ENCODE results near the gene HDAC1.
"Not testable (repeated sequence)": the region's sequence is repeated elsewhere in the genome, so short reads cannot be mapped to it uniquely, and the experiment has no call there.

Gene HDAC1

GRCh38 chr1:32291708-32292538 is at the start of gene HDAC1:
HDAC1 (plus strand) TSS chr1:32292083; CDS start chr1:32292170, 87 bp downstream.
- DNase-seq, result peak; percentile 92

GRCh38 chr1:32242341-32242851 is 49.5 kb upstream of the HDAC1 start:
- DNase-seq, result no peak

GRCh38 chr1:32246888-32247273 is 45.0 kb upstream of the HDAC1 start, which contains the start of gene FAM167B:
FAM167B (plus strand) TSS chr1:32247222; CDS start chr1:32247422, 200 bp downstream.
- DNase-seq, result no peak

GRCh38 chr1:32247452-32247851 is 44.4 kb upstream of the HDAC1 start:
- DNase-seq, result no peak

GRCh38 chr1:32247983-32248889 is 43.6 kb upstream of the HDAC1 start:
- no peak for DNase-seq

GRCh38 chr1:32249831-32250525 is 41.9 kb upstream of the HDAC1 start:
- no peak for DNase-seq

- no peak for DNase-seq
Measured at GRCh38 chr1:32250893-32251716, 40.8 kb upstream of the HDAC1 start, which contains the start of gene LCK. LCK (plus strand) TSS chr1:32251265; CDS start chr1:32274330, 23,065 bp downstream.

GRCh38 chr1:32255072-32256071 is 36.5 kb upstream of the HDAC1 start:
- DNase-seq, result no peak

- DNase-seq, result no peak
Measured at GRCh38 chr1:32256473-32257226, 35.2 kb upstream of the HDAC1 start.

GRCh38 chr1:32257227-32257508 is 34.7 kb upstream of the HDAC1 start:
- DNase-seq, result no peak

- not testable (repeated sequence) for DNase-seq
Measured at GRCh38 chr1:32263236-32263593, 28.7 kb upstream of the HDAC1 start.

- no peak for DNase-seq
Measured at GRCh38 chr1:32263744-32264143, 28.1 kb upstream of the HDAC1 start.

- no peak for DNase-seq
Measured at GRCh38 chr1:32265846-32266245, 26.0 kb upstream of the HDAC1 start.

GRCh38 chr1:32266921-32267591 is 24.8 kb upstream of the HDAC1 start:
- DNase-seq, result no peak

GRCh38 chr1:32269744-32270143 is 22.1 kb upstream of the HDAC1 start:
- no peak for DNase-seq

- no peak for DNase-seq
Measured at GRCh38 chr1:32272557-32273390, 19.1 kb upstream of the HDAC1 start.

- DNase-seq, result no peak
Measured at GRCh38 chr1:32273391-32274208, 18.3 kb upstream of the HDAC1 start.
